Brain microvascular endothelial cell (primary cell): Measurements from ENCODE around the gene DOCK4.

ENCODE experiments used
- DNase-seq: peaks from one replicate; pipeline ENCODE4 v3.0.0-alpha.2; 2020
- H3K27ac ChIP-seq: fragments of 250-450 bp; sonication (Bioruptor Pico); 2 replicates; pipeline ENCODE4 v1.5.1; 2020; ENCODE audit warnings: mild to moderate bottlenecking, moderate library complexity
- H3K27me3 ChIP-seq: fragments of 250-450 bp; sonication (Bioruptor Pico); replicated peaks from 2 replicates; pipeline ENCODE4 v1.5.1; 2020; ENCODE audit warnings: mild to moderate bottlenecking
- H3K36me3 ChIP-seq: fragments of 250-450 bp; sonication (Bioruptor Pico); replicated peaks from 2 replicates; pipeline ENCODE4 v1.5.1; 2020; ENCODE audit warnings: mild to moderate bottlenecking
- H3K4me3 ChIP-seq: 2 replicates; pipeline ENCODE4 v1.5.1; 2011; ENCODE audit warnings: low read depth, mild to moderate bottlenecking, control low read depth, low read length, moderate library complexity
- in situ Hi-C: cut with HindIII; loops from 2 replicates; pipeline ENCODE4 v1.10.0; 2017; ENCODE audit warnings: low sequenced_read_pairs, low pct_ligation_motif_present
- TF ChIP-seq, protein P1 (sequence below): IDR thresholded peaks from 2 replicates; pipeline ENCODE4 v1.5.1; 2011; ENCODE audit warnings: low read depth, mild to moderate bottlenecking, moderate library complexity, low read length, control low read depth, inconsistent platforms; ENCODE audit errors: missing control alignments

DOCK4 gene

DNA sequence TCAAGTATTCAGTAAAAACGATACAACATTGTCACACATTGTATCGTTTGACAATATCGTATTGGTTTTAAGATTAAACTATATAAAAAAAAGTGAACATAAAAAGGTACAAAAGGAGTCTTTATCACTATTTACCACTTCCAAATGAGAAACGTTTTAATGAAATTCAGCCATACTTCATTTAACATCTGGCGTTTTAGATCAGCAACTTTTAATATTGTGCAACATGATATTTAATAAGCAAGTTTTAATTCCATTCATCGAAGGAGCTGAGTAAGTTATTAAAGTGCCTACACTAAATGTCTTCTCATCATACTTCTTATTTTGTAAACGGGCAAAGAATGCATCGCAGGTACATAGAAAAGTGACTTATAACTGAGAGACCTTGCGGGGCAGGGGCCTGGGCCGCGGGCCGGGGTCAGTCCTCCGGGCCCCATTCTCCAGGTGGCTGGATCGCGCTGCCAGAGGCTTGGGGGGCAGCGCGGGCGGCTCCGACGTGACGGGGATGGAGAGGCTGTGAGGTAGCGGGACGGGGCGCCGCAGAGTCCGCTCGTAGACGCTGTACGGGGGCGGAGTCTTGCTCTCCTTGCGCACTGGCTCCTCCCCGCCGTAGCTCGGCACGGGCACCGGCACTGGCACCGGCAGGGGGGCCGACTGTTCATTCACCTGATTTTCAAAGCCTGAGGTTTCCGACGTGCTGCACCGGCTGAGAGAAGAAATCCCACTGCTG is 478.1 kb downstream of the DOCK4 start:
- Histone ChIP-seq H3K4me3 (peak overlapping the region; percentile 10), H3K27ac (no peak overlapping the region), H3K27me3 (no peaks in the 10 kb centered on the region), H3K36me3 (no peaks in the 10 kb centered on the region)
- in situ Hi-C loops = no loop called here
- TF ChIP-seq, protein P1, sequence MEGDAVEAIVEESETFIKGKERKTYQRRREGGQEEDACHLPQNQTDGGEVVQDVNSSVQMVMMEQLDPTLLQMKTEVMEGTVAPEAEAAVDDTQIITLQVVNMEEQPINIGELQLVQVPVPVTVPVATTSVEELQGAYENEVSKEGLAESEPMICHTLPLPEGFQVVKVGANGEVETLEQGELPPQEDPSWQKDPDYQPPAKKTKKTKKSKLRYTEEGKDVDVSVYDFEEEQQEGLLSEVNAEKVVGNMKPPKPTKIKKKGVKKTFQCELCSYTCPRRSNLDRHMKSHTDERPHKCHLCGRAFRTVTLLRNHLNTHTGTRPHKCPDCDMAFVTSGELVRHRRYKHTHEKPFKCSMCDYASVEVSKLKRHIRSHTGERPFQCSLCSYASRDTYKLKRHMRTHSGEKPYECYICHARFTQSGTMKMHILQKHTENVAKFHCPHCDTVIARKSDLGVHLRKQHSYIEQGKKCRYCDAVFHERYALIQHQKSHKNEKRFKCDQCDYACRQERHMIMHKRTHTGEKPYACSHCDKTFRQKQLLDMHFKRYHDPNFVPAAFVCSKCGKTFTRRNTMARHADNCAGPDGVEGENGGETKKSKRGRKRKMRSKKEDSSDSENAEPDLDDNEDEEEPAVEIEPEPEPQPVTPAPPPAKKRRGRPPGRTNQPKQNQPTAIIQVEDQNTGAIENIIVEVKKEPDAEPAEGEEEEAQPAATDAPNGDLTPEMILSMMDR = no peak
- no peak for DNase-seq

DNA sequence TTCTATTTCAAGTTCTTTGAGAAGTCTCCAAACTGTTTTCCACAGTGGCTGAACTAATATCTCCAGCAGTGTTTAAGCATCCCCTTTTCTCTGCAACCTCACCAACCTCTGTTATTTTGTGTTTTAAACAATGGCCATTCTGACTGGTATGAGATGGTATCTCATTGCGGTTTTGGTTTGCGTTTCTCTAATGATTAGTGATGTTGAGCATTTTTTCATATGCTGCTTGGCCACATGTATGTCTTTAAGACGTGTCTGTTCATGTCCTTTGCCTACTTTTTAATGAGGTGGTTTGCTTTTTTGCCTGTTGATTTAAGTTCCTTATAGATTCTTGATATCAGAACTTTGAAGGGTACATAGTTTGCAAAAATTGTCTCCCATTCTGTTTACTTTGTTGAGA is 487.3 kb downstream of the DOCK4 start:
- Histone ChIP-seq H3K36me3 (no peaks in the 10 kb centered on the region), H3K4me3 (no peak overlapping the region), H3K27me3 (no peaks in the 10 kb centered on the region), H3K27ac (no peak overlapping the region)
- in situ Hi-C loops = no loop called here
- no peak for DNase-seq
- TF ChIP-seq, protein P1 = no peak

DNA sequence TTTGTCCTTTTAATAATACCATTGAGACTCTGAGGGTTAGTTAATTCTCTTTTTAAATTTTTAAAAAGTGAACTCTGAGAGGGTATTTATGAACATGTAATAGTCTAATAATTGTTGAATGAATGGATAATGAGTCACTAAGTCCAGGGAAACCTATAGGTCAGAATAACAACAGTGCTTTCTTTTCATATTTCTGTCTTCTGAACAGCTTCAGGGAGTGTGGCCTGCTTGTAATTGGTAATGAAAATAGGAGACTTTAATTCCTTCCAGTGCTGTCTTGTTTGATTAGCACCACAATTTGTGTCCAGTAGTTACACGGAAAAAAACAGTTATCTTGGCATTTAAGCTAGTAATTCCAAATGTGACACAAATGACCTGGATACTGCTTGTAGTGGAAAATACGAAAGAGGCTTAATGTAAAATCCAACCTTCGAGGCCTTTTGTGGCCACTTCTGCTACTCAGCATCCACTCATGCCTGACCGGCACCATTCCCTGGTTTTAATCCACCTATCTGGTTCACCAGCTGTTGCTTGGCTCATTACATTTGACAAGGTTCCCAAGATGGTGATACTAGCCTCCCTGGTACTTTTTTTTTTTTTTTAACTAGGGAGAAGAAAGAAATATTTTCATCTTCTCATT is 494.7 kb downstream of the DOCK4 start:
- TF ChIP-seq, protein P1 = no peak
- no peaks in the 10 kb centered on the region for H3K36me3 ChIP-seq
- H3K27ac ChIP-seq = no peak overlapping the region
- DNase-seq = no peak
- in situ Hi-C loops = no loop called here
- no peaks in the 10 kb centered on the region for H3K27me3 ChIP-seq
- H3K4me3 ChIP-seq = no peak overlapping the region

DNA sequence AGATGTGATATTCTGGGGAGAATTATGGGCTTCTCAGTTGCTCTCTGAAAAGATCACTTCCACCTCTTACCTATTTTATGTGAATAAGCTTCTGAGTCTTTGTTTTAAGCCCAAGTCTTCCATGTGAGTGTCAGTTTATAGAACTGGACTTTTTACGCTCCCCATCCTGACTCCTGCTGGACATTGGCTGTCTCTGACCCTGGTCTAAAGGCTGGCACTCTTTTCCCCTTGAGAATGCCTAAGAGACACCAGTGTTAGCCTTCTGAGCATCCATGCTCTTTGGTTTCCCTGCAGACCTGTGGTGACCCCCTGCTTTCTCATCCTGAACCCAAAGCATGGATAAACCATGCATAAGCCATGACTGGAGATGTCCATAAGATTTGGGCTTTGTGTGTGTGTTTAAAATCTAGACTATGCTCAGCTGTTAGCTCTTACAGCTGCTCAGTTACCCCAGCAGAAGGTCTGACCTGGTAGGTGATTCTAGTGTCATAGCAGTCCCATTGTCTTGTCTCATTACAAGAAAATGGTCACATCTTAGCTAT is 495.3 kb downstream of the DOCK4 start:
- in situ Hi-C loops = no loop called here
- H3K4me3 ChIP-seq = no peak overlapping the region
- no peaks in the 10 kb centered on the region for H3K36me3 ChIP-seq
- TF ChIP-seq, protein P1 = peak; percentile 28
- no peaks in the 10 kb centered on the region for H3K27me3 ChIP-seq
- no peak overlapping the region for H3K27ac ChIP-seq
- DNase-seq = no peak

DNA sequence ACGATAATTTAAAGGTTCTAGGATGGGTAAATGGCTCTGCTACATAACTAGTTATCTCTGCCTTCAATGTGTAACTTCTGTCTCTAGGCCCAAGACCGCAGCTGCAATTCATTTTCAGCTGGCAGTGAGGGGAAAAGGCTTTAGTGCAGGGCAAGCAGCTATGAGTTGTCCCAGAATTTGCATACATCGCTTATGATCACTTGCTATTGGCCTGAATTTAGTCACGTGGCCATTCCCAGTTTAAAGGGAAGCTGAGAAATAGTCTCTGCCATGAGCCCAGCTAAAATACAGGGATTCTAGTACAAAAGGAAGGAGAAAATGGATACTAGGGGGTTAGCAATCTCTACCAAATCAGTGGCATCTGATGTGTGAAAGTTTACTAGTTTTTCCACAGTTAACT is 498.1 kb downstream of the DOCK4 start:
- H3K36me3 ChIP-seq = no peaks in the 10 kb centered on the region
- H3K27me3 ChIP-seq = no peaks in the 10 kb centered on the region
- in situ Hi-C loops = no loop called here
- H3K27ac ChIP-seq = no peak overlapping the region
- H3K4me3 ChIP-seq = no peak overlapping the region
- no peak for DNase-seq
- TF ChIP-seq, protein P1 = no peak
